TTC549 (cell line): ENCODE measurements around the gene KRTAP9-3.
"Not testable (repeated sequence)": the region's sequence is repeated elsewhere in the genome, so short reads cannot be mapped to it uniquely, and the experiment has no call there.

Experiments used
- FAIRE-seq: peaks from 2 replicates; lab custom pipeline; 2012; peaks lifted over from hg19 to GRCh38; lab: Jason Lieb, UNC

Gene KRTAP9-3

GRCh38 chr17:41251261-41251660 lies 19.0 kb downstream of the KRTAP9-3 start:
- no peak for FAIRE-seq

GRCh38 chr17:41254861-41255260 lies 22.6 kb downstream of the KRTAP9-3 start:
- no peak for FAIRE-seq

- not testable (repeated sequence) for FAIRE-seq
Measured at GRCh38 chr17:41255381-41256290, 23.4 kb downstream of the KRTAP9-3 start, which contains the start of gene KRTAP9-9. Gene KRTAP9-9 (plus strand): TSS chr17:41255384.

DNA sequence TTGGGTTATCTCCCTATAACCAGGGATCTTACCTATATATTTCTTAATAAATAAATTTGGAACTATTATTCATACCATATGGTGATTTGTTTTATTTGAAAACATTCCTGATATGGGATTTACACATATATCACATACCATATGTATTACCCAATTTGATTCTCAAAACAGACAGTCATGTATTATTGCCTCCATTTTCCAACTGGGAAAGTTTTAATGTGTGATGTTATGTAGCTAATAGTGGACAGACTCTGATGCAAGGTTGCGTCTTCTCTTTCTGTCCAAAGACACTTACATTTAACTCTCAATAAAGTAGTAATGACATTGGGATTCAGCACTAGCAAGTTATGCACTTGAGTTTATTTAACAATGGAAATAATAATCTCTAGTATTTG lies 24.0 kb downstream of the KRTAP9-3 start:
- no peak for FAIRE-seq

DNA sequence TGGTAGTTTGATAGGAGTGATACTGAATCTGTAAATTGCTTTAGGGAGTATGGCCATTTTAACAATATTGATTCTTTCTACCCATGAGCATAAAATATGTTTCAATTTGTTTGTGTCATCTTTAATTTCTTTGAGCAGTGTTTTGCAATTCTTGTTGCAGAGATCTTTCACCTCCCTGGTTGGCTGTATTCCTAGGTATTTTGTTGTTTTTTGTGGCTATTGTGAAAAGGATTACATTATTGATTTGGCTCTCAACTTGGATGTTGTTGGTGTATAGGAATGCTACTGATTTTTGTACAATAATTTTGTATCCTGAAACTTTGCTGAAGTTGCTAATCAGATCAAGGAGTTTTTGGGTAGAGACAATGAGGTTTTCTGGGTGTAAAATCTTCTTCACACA lies 26.2 kb downstream of the KRTAP9-3 start:
- FAIRE-seq: no peak

DNA sequence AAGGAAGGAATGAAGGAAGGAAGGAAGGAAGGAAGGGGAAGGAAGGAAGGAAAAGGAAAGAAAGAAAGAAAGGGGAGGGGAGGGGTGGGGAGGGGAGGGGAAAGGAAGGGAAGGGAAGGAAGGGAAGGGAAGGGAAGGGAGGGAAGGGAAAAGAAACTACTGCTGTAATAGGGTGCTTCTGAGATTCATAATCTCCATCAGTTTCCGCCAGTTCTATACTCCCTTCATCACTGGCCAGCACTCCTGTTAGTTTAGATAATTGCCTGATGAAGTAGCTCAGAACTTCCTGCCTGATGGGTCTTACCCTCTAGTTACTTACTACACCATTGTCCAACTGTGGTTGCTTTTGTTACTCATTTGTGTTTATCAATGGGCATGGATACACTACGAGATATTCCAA lies 31.0 kb downstream of the KRTAP9-3 start:
- no peak for FAIRE-seq

DNA sequence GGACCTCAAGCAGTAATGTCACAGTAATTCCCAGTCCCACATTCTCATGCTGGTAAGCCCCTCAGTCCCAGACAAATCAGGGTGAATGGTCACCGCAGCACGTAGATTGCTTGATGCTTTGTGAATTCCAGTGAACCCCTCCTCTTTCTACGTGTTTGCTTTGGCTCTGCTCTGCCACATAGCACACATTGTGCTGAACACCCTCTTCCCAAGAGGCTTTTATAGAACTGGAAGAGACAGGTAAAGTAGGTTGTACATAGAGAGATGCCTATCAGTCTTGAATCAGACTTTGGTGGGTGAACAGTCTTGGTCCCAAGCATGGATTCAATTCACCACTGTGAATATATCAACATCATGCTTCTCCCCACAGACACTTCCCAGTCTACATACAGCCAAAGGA lies 32.4 kb downstream of the KRTAP9-3 start:
- FAIRE-seq: no peak

- no peak for FAIRE-seq
Measured at GRCh38 chr17:41265078-41265477, 32.8 kb downstream of the KRTAP9-3 start, which contains the start of gene KRTAP9-6. Gene KRTAP9-6 (plus strand): TSS chr17:41265378. CDS start chr17:41265378, 0 bp downstream.

DNA sequence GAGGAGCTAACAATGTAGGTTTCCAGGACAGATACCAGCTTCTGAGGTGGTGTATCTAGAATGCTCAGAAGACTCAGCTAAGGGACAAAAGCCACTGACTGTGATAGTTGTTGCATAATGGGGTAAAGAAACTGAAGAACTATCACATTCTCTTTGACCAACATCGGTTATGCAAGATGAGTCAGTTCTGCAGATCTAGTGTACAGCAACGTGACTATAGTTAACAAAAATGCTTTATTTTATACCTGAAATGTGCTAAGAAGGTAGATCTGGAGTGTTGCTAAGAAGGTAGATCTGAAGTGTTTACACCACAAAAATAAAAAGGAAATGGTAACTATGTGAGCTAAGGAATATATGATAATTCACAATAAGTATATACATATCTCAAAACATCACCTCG lies 35.5 kb downstream of the KRTAP9-3 start:
- FAIRE-seq: no peak

GRCh38 chr17:41271323-41271722 lies 39.1 kb downstream of the KRTAP9-3 start:
- FAIRE-seq: not testable (repeated sequence)

GRCh38 chr17:41271858-41272257 lies 39.6 kb downstream of the KRTAP9-3 start:
- no peak for FAIRE-seq

GRCh38 chr17:41275648-41276190 lies 43.5 kb downstream of the KRTAP9-3 start, which contains the start of gene KRTAP9-7:
Gene KRTAP9-7 (plus strand): TSS chr17:41275698. CDS start chr17:41275698, 0 bp downstream.
- FAIRE-seq: not testable (repeated sequence)

DNA sequence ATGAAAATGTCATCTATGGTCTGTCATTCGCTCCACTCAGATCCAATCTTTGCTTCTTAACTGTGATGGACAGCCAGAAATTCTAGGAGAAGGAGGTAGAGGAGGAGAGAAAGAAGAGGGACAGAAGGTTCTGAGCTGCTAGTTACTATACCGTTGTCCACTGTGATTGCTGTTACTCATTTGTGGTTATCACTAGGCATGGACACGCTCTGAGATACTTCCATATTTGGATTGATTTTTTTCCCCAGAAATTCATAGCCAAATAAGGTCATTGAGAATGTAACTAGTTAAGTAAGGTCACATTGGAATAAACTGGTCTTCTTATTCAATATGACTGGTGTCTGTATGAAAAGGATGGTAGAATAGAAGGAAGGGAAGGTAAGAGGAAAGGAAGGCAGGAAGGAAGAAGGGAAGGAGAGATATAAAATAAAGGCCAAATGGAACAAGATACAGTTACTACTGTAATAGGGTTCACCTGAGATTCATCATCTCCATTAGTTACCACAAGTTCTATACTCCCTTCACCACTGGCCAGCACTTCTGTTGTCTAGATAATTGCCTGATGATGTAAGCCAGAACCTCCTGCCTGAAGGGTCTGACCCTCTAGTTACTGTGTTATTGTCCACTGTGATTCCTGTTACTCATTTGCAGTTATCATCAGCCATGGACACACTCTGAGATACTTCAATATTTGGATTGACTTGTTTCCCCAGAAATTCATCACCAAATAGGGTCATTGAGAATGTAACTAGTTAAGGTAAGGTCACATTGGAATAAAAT lies 46.1 kb downstream of the KRTAP9-3 start:
- no peak for FAIRE-seq
